DMS 273 treated with DMSO at 0.1 percent for 48 hours (cell line): ENCODE results near the gene TSPY2.
"Not testable (repeated sequence)": the region's sequence is repeated elsewhere in the genome, so short reads cannot be mapped to it uniquely, and the experiment has no call there.

Experiments used
- DNase-seq: peaks from one replicate; lab custom pipeline; 2025; lab: John Stamatoyannopoulos, UW

Gene TSPY2, protein sequence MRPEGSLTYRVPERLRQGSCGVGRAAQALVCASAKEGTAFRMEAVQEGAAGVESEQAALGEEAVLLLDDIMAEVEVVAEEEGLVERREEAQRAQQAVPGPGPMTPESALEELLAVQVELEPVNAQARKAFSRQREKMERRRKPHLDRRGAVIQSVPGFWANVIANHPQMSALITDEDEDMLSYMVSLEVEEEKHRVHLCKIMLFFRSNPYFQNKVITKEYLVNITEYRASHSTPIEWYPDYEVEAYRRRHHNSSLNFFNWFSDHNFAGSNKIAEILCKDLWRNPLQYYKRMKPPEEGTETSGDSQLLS

DNA sequence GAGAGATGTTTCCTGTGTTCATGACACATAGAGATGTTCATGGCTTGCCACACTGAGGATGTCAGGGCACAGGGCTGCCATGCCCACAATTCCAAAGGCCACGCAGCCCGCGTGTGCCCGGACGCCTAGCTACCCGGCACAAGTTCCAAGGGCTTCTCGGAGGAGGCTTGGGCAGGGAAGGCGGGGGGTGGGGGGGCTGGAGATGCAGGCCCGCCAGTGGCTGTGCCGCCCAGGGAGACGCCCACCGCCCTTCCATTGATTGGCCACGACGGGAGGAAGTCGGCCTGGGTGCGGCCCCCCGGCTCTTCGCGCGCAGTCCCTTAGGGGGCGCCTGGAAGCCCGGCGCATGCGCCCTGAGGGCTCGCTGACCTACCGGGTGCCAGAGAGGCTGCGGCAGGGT, at the start of gene TSPY2:
TSS of gene TSPY2 (plus strand) at position 301 of the 400 bp plus-strand sequence. CDS start at position 347, 46 bp downstream.
- DNase-seq = not testable (repeated sequence)

DNA sequence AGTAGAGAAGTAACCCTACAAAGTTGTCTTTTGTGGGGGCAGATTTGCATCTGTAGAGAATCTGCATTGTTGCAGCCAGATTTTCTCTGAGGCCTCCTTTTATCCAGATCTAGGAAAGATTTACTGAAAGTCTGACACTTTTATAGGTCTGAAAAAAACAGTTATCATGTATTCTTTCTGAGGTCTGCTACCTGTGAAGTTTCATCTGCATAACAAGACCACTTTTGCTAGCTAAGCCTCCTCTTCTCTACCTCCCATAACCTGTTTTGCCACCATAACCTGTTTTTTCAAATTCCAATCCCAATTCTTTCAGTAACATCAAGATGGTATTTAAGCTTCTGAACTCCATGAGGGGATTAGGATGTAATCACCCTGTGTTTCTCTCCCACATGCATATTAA, 36.5 kb upstream of the TSPY2 start:
- DNase-seq = not testable (repeated sequence)

DNA sequence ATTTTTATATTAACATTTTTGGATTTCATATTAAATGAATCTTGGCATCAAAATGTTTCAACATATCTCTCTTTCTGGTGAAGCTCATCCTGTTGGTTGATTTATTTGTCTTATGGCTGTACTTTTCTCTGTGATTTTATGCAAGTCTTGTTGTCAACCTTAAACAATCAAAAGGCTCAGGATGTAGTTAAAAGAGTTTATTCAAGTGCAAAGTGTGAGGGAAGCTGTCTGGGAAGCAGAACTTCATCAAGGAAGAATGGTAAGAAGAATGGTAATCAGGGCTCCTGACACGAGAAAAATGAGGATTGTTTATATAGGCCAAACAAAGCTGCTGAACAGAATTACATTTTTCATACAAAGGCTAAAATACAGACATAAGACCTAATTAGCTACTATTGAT, 29.0 kb upstream of the TSPY2 start:
- DNase-seq = not testable (repeated sequence)

DNA sequence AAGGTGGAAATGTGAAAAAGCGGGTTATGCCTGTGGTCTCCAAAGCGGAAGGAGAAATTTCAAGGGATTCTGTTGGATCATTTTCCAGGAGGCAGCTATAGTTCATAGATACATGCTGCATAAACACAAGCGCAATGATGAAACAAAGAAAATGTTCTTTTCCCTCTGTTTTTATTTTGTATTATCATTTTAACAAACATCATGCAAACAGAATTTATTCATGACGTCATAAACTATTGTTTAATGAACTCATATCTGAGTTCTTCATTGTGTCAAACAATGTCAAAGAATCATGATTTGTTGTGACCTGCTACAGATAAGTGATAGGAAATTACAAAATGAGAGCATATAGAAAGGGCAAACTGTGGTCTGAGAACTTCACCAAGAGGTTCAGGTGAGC, 23.8 kb downstream of the TSPY2 start:
- not testable (repeated sequence) for DNase-seq
